ENCODE data around the gene HMHB1.

DNA sequence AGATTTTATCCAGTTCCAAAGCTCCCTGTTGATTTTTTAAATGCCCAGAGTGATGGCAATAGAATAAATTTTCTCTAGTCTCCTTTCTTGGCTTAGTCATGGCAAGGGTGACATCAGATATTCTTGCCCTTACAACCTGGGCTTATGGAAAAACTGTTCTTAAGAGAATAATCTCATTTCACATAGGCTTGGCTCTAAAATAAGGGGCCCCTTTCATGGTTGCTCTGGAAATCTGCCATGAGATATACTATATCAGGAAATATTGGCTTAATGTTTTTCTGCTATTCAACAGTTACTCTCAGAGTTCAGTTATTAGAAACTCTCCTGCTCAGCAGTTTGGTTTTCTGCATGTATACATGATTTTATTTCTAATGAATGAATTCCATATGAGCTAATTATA, 7.8 kb downstream of the HMHB1 start:
- TF ChIP-seq, protein P1, sequence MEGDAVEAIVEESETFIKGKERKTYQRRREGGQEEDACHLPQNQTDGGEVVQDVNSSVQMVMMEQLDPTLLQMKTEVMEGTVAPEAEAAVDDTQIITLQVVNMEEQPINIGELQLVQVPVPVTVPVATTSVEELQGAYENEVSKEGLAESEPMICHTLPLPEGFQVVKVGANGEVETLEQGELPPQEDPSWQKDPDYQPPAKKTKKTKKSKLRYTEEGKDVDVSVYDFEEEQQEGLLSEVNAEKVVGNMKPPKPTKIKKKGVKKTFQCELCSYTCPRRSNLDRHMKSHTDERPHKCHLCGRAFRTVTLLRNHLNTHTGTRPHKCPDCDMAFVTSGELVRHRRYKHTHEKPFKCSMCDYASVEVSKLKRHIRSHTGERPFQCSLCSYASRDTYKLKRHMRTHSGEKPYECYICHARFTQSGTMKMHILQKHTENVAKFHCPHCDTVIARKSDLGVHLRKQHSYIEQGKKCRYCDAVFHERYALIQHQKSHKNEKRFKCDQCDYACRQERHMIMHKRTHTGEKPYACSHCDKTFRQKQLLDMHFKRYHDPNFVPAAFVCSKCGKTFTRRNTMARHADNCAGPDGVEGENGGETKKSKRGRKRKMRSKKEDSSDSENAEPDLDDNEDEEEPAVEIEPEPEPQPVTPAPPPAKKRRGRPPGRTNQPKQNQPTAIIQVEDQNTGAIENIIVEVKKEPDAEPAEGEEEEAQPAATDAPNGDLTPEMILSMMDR (IDR thresholded peaks at IDR 0.05) = no peak
- TF ChIP-seq POLR2AphosphoS5 (IDR thresholded peaks at IDR 0.05) = no peak
